HG02759 (cell line): ENCODE measurements around the gene RCAN3.

ENCODE experiments used
- ATAC-seq: cut with Tn5 transposase; IDR thresholded peaks from one replicate; pipeline ENCODE4 v1.9.1; 2021; ENCODE audit warnings: mild to moderate bottlenecking, moderate library complexity; ENCODE audit not compliant: unreplicated experiment

Gene RCAN3

DNA sequence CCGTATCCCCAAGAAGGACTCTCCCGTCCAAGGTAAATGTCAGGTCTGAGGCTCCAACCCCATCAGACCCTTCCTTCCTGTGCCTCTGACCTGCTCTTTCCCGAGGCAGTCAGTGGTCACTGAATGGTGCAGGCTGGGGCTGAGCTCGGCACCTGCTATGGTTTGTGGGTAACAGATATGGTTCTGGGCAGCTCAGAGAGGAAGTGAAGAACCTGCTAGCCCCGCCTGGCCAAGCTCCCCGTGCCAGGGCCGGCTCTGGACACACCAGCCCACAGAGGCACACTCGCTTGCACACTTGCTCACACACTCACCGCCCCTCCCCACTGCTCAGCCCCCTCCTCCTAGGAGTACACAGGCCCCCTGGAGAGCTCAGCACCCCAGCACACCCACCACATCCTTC lies 69.7 kb downstream of the RCAN3 start:
- no peak for ATAC-seq

DNA sequence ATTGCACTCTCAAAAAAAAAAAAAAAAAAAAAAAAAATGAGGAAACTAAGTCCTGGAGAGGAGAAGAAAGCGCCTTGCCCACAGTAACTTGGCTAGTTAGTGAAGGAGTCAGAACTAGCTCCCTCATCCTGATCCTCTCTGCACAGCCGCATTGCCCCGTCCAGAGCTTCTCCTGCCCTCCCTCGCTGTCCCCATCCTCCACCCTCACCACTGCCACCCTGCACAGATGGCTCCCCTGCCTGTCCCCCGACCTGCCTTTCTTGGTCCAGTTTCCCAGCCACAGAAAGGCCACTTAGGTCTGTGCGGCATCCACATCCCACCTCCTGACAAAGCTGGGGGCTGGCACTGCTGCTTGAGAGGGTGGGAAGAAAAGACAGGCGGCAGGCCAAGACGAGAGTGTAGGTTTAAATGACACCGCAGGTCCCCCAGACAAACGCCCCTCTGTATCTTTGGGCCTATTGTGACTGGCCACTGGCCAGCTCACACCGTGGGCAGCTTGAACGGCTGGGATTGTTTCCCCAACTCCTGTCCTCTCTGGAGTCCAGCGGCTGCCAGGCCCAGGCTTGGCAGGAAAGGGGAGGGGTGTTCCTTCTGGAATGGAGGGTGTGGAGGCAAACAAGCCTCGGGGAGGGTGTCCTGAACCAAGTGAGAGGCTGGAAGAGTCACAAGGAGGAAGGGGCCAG lies 73.4 kb downstream of the RCAN3 start:
- no peak for ATAC-seq

DNA sequence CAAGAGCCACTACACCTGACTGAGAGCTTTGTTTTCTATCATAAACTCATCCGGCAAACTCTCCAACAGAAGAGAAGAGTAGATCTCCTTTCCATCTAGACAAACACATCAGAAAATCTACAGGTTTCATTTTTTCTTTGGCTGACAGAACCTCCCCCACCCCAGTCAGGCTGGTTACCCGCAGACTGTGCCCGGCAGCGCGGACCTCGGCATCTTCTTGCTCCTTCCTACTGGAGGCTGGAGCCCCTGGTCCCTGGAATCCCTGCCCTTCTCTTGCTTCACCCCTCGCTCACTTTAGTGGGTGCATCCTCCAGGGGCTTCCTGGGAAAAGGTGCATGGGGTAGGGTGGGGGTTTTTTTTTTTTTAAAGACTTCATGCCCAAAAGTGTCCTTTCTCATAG lies 76.2 kb downstream of the RCAN3 start:
- ATAC-seq = no peak

DNA sequence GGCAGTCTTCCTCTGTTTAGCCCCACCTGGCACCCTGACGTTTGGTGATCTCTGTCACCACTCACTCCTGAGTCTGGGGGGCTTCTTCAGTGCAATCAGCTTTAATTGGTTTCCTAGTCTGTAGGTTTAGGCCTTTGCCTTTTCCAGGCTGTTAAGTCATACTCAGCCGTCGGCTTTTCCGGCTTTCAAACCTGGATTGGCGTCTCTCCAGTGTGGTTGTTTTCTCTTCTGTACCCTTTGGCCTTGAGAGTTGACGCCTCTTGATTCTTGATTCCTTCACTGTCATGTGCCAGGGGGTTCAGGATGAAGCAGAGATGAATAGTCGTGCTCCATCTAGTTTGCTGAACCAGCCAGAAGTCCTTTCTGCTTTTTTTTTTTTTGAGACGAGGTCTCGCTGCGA lies 78.1 kb downstream of the RCAN3 start:
- no peak for ATAC-seq

DNA sequence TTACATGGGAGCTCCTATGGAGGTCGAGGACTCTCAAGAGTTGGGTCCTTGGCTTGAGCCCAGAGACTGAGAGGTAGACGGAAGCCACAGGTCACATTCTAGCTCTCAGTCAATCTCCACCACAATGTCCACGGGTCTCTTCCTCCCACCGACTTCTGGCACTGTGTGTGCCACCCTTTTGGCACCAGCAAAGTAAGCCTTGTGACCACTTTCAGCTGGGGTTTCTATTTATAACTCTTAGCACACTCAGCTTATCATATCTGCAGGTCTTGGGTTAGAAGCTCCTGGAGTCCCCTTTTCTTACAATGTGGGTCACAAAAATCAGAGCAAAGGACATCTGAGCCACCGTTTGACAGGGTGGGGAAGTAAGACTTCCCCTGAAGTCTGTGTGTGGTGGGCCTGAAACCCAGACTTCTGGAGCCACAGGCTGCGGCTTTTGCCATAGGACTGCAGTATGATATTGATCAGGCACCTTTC lies 81.6 kb downstream of the RCAN3 start:
- ATAC-seq = no peak

DNA sequence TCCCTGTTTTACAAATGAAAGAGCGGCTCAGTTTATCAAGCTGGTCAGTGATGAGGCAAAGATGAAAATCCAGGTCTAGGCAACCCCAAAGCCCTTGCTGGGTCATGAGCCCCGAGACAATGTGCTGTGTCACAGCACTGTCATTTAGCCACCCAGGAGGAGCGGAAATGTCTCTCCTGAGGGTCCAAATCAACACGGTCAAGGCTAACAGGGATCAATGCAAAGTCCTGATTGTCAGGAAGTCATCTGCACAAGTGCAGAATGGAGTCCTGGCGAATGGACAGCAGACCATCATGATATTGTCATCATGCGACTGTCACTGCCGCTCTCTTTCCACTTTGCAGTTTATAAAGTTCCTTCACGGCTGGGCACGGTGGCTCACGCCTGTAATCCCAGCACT lies 83.5 kb downstream of the RCAN3 start:
- ATAC-seq = no peak

DNA sequence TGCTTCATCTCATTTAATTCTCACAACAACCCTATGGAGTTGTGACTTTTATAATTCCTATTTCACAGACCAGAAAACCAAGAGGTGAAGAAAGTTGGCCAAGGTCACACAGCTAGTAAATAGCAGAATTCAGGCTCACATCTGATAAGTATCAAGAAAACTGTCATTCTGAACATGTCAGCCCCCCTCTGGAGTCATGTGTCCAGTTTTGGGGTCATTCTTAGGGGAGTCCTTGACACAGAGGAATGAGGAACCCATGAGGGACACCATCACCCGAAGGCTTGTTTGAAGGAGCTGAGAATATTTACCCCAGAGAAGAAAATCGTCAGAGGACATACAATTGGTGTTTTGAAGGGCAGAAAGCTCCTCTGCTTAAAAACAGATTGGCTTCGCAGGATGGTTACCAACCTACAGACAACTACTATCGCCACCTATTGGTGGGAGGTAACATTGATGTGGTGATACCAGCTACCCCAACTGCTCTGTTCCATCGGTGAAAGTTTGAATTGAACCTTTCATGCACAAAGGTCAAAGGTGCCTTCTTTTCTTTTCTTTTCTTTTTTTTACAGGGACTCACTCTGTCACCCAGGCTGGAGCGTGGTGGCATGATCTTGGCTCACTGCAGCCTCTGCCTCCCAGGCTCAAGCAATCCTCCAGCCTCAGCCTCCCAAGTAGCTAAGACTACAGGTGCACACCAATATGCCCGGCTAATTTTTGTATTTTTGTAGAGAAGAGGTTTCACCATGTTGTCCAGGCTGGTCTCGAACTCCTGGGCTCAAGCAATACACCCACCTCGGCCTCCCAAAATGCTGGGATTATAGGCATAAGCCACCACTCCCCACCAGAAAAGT lies 84.6 kb downstream of the RCAN3 start:
- ATAC-seq = no peak

DNA sequence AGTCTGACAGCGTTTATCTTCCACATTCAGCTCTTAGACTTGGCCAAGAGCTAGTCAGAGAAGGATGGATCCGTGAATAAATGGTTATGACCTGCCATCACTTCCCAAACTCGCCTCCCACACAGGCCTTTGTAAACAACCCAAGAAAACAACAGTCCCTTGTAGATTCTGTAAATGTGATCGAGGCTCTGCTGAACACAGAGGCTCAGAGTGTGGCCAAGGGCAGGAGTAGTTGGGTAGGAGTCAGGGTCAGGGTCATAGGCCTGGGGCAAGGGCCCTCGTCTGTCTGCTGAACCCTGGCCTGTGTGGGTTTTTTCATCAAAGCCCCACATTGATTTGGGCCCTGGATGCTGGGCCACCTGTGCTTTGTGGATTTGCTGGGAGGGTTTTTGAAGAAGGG lies 85.9 kb downstream of the RCAN3 start:
- ATAC-seq = no peak

DNA sequence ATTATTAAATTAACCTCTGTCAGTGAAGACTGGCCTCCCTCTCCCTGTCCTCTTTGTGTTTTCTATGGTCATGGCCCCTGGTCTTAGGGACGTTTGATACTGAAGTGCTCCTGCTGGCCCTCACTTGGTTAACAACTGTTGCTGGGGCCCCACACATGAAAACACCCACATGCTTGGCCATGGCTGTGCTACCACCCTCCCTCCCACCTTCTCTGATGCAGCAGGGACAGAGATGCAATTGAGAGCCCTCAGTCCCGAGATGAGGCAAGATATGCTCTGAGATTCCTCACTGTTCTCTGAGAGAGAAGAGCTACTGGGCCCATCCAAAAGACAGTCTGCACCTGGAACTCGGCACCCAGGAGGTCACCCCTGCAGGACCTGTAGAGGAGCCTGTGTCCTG lies 86.6 kb downstream of the RCAN3 start:
- ATAC-seq = no peak
